Right renal pelvis (tissue), 4 donors: Measurements from ENCODE around the gene CCN5. TPM values are rescaled to one million over a fixed set of nuclear protein-coding genes. Genes with fewer than 3 reads are reported as not detected.
A peak's percentile ranks its signal among the peaks of the same experiment; 100 is the strongest.

Experiments
- DNase-seq, 4 donors: peaks; one replicate each; pipeline ENCODE4 v3.0.0-alpha.2; 2013; ENCODE audit warnings: low read depth in 4 of 4, low spot score in 3 of 4, missing footprints in 1 of 4
- polyA plus RNA-seq, 4 donors: library from polyadenylated mRNA; unstranded; fragments of 120-200 nt; gene quantifications; one replicate each; pipeline ENCODE4 v1.2.1, GENCODE V29; 2013; ENCODE audit not compliant: insufficient read length in 4 of 4

The CCN5 gene
- polyA plus RNA-seq, 4 donors, result 0.06 to 0.10 (median 0.07) TPM; not detected in 1

DNA sequence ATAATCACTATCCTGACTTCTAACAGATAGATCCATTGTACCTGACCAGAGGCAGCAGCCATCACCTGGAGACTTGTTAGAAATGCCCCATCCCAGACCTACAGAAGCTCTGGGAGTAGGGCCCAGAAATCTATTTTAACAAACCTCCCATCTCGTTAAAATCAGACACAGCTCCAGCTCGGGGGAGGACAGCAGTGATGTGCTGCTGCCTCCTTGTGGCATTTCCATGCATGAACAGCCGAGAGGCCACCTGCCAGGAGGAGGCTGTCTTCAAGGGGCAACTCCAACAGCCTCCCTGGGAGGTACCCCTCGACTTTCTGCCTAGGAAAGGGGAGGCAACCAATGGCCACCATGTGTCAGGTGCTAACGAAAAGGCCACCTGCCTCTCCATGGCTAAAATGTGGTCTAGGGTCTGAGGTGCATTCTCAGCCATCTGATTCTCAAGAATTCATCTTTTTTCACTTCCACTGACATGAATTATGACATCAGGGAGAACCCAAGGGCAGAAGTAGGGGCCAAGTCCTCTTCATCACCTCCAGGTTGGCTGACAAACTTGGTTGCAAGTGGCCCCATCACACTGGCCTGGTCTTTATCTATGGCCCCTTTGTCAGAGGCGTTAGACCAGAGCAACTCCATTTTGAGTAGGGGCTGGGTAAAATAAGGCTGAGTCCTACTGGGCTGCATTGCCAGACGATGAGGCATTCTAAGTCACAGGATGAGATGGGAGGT, 18.3 kb downstream of the CCN5 start:
- DNase-seq, result no peak

DNA sequence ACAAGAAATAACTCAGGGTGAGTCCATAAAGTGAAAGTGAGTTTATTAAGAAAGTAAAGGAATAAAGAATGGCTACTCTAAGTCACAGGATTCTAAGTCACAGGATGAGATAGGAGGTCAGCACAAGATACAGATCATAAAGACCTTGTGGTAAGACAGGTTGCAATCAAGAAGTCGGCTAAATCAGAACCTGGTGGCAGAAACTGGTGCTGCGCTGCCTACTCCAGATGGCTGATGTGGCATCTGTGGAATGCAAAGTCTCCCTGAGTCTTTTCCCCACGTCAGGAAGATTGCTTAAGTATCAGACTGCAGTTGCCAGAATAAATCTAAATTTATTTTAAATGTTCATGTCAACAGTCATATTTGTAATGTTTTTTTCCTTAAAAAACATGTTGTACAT, 19.8 kb downstream of the CCN5 start:
- DNase-seq, result no peak

DNA sequence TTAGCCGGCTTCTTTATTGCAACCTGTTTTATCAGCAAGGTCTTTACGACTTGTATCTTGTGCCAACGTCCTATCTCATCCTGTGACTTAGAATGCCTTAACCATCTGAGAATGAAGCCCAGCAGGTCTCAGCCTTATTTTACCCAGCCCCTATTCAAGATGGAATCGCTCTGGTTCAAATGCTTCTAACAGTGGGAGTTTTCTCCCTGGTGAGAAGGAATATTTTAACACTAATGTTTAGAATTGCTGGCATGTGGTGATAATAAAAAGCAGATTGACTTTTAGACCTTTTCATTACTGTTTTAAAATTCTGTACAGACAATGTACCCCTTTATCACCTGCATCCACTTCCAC, 20.6 kb downstream of the CCN5 start:
- DNase-seq, result no peak

DNA sequence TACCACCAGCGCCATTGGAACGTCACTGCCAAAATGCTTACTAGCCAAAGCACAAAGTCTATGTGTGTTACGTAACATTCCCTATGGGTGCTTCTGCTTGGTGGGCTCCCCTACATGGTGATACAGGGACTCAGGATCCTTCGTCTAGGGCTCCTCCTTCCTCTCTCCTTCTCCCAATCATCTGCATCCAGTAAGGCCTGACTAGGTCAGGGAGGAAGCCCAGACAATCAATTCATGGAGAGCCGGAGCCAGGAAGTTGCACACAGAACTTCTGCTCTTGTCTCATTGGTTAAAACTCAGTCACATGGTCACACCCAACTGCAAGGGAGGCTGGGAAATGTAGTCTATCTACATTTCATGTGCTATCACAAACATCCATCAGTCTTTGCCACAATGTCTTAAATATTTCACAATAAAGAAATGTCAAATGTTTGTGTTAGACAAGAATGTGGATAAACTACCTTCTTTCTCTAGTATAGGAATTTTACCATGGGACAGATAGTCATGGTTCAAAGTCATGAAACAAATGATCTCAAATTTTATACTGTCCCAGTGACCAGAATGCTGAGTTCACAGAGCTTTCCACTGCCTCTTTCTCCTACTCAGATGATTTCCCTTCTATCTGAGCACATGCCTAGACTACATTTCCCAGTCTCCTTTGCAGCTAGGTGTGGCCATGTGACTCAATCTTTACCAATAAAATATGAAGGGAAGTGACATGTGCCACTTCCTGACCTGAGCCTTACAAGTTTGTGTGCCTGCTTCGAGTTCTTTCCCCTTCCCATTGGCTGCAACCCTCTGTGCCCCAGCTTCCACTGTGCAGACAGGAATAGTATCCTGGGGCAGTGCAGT, 21.2 kb downstream of the CCN5 start:
- no peak for DNase-seq

DNA sequence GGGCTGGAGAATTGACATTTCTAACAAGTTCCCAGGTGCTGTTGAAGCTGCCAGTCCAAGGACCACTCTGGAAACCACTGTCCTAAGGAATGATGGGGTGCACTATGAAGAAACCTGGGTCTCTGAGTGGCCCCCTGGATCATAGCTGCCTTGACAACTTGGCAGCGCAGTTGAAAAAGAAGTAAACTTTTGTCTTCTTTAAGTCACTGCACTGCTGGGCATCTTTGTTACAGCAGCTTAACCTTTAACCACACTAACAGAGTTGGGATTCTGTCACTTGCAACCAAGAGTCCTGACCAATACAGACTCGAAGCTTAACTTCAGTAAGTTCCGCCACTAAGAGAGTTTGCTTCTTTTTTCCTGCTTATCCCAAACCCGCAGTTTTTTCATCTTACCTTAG, 21.9 kb downstream of the CCN5 start:
- no peak for DNase-seq

DNA sequence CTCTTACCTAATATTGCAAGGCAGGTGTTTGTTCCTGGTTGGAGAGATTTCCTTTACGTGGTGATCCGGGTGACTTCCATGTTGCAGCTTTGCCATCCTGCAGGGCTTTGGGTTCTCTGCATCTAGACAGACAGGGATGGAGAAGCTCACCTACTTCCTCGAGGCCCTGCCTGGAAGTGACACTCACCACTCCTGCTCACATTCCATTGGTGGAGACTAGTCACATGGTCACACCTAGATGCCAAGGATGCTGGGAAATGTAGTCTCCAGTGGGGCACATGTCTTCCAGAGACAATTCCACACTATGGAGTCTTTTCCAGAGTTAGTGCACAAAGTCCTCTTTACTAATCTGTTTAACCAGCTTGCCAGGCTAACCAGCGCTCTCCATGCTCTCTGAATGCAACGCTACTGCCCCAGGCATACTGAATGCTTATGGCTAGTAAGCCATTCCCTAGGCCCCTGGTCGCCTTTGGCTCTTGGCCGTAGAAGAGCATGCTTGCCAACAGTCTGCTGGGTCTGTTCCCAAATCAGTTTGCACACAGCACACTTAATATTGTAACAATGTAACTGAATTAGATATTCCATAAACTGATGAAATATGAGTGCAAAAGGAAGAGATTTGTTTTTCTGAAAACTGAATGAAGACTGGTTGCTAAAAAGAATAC, 23.8 kb downstream of the CCN5 start:
- DNase-seq, result no peak

DNA sequence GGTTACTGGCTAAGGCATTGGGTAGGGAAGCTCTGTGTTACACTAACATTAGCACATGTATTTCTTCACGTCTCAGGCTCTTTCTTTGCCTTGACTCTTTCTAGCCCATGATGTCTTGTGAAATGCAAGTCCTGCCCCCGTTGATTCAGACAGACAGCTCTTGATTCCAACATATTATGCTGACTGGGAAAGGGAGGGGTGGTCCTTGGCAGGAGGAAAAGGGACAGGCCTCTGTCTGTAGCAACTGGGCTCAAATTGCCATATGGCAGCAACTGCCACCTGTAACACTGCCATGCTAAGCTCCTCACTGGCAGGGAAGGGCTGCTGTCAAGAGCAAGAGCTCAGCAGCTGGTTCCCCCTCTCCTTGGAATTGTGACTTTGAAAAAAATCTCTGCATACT, 24.8 kb downstream of the CCN5 start:
- DNase-seq, result no peak

DNA sequence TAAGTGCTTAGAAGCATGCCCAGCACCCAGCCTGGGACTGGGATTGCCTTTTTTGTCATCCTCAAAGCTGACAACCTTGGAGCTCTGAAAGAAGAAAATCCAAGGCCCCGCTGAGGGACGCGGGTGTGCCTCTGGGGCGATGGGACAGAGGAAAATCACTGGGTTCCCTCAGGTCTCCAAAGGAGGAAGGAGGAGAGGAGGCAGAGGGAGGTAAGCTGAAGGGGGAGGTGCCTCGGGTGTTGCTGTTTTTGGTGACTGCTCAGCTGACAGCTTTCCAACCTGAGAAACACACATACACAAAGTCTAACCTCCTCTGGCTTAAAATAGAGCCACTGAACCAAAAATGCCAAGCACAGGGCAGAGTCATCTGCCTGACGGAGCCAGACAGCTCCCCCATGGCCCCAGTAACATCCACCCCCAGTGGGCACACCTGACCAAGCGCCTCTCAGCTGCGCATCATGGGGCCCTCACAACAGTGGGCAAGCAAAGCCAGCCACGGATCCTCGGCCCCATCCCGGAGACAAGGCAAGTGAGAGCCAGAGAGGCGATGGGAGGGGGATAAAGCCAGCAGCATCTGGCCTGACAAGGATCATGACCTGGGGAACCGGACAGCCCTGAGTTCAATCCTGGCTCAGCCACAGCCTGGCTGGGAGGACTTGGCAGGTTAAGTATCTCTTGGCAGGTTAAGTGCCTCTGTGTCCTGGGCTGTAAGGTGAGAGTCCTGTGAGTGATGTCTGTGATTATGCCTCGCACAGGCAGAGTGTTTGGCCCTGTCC, 27.3 kb downstream of the CCN5 start:
- no peak for DNase-seq

DNA sequence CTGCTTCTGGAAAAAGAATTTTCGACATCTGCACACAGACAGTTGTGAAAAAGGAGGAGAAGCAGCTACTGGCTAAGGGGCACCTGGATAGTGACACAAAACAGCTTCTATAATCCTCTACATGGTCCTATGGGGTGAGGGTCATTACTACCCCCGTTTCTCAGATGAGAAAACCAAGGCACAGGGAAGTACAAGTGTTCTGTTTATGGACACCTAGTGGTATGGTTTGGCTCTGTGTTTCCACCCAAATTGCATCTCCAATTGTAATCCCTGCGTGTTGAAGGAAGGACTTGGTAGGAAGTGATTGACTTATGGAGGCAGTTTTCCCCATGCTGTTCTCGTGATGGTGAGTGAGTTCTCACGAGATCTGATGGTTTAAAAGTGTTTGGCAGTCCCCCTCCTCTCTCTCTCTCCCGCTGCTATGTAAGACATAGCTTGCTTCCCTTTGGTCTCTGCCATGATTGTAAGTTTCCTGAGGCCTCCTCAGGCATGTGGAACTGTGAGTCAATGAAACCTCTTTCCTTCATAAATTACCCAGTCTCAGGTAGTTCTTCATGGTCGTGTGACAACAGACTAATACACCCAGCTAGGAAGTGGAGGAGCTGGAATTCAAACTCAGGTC, 28.0 kb downstream of the CCN5 start:
- no peak for DNase-seq

DNA sequence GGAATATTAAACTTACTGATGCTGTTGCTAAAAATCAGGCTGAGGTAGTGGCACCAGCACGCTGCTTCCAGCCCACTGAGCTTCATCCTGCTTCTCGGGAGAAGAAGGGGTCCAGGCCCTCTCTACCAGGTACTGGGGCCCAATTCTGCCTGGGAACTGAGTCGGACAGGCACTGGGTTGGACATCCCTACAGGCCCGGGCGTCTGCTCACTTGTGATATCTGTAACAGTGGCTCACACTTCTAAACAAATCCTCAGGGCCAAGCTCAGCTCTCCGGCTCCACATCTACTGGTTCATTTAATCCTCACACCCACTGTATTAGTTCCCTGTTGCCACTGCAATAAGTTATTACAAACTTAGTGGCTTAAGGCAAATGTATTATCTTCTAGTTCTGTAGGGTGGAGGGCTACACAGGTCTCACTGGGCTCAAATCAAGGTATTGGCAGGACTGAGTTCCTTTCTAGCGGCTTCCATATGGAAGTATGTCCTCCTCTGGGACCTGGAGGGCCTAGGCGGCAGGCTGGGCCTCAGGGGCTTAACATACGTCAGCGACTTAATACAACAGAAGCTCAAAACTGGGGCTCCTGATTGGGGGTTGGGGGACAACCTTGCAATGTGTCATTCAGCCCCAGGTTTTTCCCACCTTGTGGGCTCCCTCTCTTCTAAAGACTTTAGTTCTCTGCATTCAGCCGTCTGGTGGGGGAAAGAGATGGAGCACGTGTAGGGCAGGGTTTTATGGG, 28.9 kb downstream of the CCN5 start:
- DNase-seq, result no peak

DNA sequence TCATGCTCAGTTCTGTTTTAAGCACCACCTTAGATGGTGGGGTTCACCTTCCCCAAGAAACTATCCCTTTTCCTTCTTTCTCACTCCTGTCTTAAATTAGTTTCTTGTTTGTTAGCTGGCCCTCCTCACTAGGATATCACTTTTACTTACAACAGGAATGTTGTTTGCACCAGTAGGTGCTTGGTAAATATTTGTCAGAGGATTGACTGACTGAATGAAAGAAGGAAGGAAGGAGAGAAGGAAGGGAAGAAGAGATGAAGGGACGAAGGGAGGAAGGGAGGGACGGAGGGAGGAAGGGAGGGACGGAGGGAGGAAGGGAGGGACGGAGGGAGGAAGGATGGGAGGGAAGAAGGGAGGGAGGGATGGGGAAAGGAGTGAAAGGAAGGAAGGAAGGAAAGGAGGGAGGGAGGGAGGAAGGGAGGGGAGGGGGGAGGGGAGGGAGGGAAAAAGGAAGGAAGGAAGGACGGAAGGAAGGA, 30.0 kb downstream of the CCN5 start:
- no peak for DNase-seq

DNA sequence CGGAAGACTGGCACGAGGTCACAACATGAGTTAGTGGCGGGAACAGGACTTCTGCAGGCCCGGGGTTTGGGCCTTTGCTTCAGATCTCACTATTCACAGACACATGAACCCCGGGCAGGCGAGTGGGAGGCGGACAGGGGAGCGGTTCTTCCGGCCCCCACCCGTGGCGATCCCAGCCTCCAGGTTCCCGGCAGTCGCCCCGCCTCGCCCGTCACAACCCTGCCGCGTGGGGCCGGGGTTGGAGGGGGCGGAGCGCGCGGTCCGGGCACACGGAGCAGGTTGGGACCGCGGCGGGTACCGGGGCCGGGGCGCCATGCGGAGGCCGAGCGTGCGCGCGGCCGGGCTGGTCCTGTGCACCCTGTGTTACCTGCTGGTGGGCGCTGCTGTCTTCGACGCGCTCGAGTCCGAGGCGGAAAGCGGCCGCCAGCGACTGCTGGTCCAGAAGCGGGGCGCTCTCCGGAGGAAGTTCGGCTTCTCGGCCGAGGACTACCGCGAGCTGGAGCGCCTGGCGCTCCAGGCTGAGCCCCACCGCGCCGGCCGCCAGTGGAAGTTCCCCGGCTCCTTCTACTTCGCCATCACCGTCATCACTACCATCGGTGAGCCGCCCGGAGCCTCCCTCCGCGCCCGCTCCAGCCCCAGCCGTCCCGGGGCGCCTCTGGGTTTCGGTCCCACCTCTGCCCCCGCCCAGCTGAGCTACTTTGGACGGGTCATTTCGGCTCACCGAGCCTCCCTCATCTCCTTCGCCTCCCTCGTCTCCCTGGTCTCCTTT, 30.6 kb downstream of the CCN5 start, which contains the start of gene KCNK15:
Gene KCNK15, plus strand, starts transcription at position 268 of the 769 bp plus-strand sequence. Its CDS starts 46 bp downstream, at position 314.
- DNase-seq, result no peak

DNA sequence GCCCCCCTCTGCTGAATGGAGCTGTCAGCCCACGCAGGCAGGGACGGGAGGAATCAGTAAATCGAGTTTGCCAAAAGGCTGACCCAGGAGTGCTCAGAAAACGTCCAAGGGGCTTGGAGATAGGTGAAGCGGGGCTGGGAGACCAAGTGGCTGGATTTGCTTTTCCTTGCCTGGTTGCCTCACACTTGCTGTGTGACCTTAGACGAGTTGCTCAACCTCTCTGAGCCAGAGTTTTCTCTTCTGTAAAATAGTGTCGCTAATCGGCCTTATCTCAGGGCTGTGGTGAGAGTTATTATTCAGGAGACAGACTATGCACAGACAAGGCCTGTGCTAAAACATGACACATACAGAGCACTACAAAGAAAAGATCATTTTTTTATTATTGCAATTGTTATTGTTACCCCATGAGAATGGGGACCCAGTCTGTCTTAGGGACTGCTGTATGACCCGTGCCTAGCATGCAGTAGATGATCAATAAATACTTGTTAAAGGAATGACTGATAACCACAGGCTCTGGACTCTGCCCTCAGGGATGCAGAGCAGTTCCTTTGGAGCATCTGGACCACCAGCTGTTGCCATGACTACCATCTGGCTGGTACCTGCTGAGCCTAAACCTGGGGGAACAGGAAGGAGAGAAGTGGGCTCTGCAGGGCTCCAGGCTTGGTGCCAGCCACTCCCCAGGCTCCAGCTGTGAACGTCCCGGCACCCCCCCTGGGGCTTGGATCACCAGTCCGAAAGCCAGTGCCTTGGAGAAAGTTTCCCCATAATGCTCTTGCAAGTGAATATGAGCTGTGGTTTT, 31.4 kb downstream of the CCN5 start:
- no peak for DNase-seq

DNA sequence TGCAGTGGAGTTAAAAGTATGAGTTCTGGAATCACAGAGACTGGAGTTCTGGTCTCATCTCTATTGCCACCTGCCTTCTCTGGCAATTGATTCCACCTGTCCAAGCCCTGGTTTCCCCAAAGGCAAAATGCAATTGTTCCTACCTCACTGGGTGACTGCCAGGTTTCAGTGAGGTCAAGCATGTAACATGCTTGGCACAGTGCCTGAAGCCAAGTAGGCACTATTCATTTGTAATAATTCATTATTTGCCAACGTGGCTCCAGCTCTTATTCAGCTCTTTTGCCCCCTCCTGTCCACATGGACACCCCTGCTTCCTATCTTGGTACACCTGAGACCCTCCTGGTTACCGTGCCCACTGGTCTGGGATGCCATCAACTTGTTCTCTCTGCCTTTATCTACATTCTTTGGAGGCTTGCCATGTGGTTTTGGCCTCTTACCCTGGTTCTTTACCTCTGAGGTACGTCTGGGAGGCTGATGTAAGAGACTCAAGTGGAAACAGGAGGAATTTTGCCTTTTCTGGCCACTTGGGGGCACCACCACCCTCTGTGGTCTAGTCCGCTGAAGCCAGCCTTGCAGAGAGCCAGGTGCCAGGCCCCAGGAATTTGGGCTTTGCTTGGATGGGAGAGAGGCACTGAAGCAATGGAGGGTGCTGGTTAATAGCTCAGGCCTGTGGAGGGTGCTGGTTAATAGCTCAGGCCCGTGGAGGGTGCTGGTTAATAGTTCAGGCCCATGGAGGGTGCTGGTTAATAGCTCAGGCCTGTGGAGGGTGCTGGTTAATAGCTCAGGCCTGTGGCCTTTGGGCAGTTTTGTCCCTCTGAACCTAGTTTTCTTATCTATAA, 32.2 kb downstream of the CCN5 start:
- peak in 3 of 4 donors; percentile 54 to 63 (median 63) for DNase-seq

DNA sequence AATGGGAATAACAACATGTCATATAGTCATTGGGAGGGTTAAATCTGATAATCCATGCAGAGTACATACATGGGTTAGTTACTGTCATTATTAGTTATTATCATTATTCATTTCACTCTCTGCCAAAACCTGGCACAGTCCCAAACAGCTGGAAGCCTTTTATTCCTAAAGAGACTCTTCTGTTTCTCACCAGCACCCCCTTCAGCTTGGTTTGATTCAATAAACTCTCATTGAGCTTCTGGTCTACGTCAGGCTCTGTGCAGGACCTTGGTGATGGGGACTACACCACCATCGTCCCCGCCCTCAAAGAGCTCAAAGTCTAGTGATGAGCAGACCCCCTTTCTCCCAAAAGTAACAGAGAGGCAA, 32.8 kb downstream of the CCN5 start:
- no peak for DNase-seq

DNA sequence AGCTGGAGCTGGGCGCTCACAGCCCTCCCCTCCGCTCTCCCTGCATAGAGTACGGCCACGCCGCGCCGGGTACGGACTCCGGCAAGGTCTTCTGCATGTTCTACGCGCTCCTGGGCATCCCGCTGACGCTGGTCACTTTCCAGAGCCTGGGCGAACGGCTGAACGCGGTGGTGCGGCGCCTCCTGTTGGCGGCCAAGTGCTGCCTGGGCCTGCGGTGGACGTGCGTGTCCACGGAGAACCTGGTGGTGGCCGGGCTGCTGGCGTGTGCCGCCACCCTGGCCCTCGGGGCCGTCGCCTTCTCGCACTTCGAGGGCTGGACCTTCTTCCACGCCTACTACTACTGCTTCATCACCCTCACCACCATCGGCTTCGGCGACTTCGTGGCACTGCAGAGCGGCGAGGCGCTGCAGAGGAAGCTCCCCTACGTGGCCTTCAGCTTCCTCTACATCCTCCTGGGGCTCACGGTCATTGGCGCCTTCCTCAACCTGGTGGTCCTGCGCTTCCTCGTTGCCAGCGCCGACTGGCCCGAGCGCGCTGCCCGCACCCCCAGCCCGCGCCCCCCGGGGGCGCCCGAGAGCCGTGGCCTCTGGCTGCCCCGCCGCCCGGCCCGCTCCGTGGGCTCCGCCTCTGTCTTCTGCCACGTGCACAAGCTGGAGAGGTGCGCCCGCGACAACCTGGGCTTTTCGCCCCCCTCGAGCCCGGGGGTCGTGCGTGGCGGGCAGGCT, 35.1 kb downstream of the CCN5 start:
- DNase-seq, result no peak
